Liver (tissue), 3 donors: ENCODE results near the gene ANKEF1.

Source experiments
- RAD21 ChIP-seq, 2 donors: IDR thresholded peaks; 2 replicates each; pipeline ENCODE4 v1.6.1; 2016; ENCODE audit warnings: antibody characterized with exemption in 2 of 2, mild to moderate bottlenecking in 2 of 2
- TF ChIP-seq, protein P1 (sequence below): fragments of 150-350 bp; IDR thresholded peaks from 2 replicates; pipeline ENCODE4 v1.5.1; 2017; ENCODE audit warnings: improper control_type of control experiment, low read depth, low read length; ENCODE audit not compliant: missing input control
- donor health status: healthy.
- donor health status: healthy.

DNA sequence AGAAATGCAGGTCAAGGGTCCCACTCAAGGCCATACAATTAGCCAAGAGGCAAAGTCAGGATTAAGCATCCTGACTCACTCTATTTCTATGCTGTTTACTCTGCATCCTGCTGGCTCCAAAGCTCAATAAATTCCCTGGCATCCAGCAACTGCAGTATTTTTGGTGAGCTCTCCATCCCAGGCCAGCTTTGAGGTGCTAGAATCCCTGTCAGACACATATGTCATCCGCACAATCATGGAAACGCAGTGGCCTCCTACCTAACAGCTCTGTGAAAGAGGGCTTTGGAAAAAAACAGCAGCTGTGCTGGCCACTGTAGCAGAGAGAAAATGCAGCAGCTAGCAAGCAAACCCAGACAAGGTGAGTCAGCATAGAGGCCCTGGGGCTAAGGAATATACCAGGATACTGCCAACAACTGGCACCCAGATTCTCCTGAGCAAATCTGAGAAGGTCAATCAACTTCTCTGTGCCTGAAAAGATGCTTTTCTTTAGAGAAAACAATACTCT is 58.4 kb downstream of the ANKEF1 start:
- TF ChIP-seq, protein P1, sequence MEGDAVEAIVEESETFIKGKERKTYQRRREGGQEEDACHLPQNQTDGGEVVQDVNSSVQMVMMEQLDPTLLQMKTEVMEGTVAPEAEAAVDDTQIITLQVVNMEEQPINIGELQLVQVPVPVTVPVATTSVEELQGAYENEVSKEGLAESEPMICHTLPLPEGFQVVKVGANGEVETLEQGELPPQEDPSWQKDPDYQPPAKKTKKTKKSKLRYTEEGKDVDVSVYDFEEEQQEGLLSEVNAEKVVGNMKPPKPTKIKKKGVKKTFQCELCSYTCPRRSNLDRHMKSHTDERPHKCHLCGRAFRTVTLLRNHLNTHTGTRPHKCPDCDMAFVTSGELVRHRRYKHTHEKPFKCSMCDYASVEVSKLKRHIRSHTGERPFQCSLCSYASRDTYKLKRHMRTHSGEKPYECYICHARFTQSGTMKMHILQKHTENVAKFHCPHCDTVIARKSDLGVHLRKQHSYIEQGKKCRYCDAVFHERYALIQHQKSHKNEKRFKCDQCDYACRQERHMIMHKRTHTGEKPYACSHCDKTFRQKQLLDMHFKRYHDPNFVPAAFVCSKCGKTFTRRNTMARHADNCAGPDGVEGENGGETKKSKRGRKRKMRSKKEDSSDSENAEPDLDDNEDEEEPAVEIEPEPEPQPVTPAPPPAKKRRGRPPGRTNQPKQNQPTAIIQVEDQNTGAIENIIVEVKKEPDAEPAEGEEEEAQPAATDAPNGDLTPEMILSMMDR: no peak
- TF ChIP-seq RAD21 (IDR thresholded peaks at IDR 0.05): no peak
